HL-60/S4 (cell line): ENCODE results near the gene EPHA6.

Experiments
- in situ Hi-C: fragments of 300-500 bp; cut with MboI; formaldehyde crosslinking; loops from 2 replicates; pipeline ENCODE4 v1.14.3; 2022; ENCODE audit warnings: low sequenced_read_pairs

Gene EPHA6

GRCh38 chr3:96813820-96814650, at the start of gene EPHA6:
Gene EPHA6 (plus strand): TSS chr3:96814594.
- in situ Hi-C loops = no loop called here

GRCh38 chr3:96776818-96777217, 37.6 kb upstream of the EPHA6 start:
- in situ Hi-C loops = no loop called here

GRCh38 chr3:96779810-96780209, 34.6 kb upstream of the EPHA6 start:
- in situ Hi-C loops = no loop called here

- in situ Hi-C loops = no loop called here
Observed at GRCh38 chr3:96796101-96796500, 18.3 kb upstream of the EPHA6 start.

DNA sequence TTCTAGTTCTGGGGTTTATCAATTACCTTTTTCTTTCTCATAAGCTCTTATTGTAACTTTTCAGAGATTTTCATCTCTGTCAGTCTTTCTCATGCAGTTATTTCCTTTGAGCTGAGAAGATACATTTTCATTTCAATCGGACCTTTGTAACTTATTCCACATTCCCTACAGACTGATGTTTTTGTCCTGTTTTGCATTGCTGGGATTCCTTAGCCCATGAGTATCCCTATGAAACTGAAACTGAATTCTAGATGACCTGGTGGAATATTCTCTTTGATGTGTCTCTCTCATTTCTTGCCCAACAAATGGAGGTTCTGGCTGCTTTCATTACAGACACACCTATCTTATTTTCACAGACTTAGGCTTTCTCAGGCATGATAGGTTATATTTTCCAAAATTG, 10.5 kb upstream of the EPHA6 start:
- in situ Hi-C loops = no loop called here

GRCh38 chr3:96806341-96806740, 8.1 kb upstream of the EPHA6 start:
- in situ Hi-C loops = no loop called here

GRCh38 chr3:96813134-96813819, 1.1 kb upstream of the EPHA6 start:
- in situ Hi-C loops = no loop called here

GRCh38 chr3:96814651-96815567, 515 bp downstream of the EPHA6 start:
- in situ Hi-C loops = no loop called here

GRCh38 chr3:96831175-96831574, 16.8 kb downstream of the EPHA6 start:
- in situ Hi-C loops = no loop called here

DNA sequence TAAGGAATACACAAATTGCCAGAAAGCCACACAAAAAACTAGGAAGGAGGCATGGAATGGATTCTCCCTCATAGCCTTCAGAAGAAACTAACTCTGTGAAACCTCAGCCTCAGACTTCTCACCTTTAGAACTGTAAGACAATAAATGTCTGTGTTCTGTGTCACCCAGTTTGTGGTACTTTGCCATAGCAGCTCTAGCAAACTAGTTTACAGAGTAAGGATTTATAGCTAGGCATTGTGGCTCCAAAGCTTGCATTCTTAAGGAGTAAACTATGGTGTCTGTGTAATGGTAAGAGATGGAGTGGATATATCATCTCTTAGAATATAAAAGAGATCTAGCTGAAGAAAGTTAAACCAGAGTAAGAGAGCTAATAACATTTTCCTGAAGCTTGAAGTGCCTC, 18.9 kb downstream of the EPHA6 start:
- in situ Hi-C loops = no loop called here

GRCh38 chr3:96836153-96836915, 21.9 kb downstream of the EPHA6 start:
- in situ Hi-C loops = no loop called here

DNA sequence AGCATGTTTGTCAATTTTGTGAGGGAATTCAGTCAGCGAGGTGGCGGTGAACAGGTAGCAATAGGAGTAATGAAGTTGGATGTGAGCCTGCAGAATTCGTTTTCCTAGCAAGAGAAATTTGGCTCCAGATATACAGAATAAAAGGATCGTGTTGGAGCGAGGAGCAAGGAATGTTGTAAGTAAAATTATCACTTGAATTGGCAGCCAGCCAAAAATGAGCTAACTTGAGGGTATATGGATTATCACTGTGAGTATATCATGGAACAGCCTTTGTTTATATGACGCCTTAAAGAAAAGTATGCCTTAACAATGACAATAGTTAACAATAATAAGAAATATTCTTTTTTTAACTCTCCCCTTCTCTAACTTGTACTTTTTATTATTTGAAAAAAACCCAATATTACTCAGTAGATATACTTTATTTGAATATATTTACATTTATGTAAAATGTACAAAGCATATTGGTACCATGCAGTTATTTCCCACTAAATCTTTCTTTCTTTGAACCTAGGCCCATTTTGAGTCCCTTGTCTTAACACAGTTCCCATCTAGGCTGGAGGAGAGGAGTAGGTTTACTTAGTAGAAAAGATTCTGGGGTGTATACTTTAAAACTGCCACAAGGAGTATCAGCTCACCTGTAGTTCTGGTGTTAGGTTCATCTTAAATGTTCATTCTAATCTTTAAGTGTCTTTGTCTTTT, 29.3 kb downstream of the EPHA6 start:
- in situ Hi-C loops = no loop called here

DNA sequence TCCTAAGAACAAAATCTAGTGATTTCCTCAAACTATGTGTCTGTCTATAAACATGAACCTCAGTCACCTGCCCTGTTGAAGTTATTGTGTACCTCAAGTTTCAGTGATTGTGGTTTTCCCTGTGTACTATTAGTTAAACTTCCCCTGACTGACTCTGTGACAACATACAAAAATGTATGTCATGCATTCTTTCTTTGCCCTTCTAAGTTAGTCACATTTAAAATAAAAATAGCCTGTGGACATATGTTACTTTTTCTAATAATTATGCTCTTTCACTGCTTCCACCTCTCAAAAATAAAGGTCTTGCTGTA, 29.8 kb downstream of the EPHA6 start:
- in situ Hi-C loops = no loop called here

GRCh38 chr3:96852849-96853248, 38.5 kb downstream of the EPHA6 start:
- in situ Hi-C loops = no loop called here

GRCh38 chr3:96860882-96861281, 46.5 kb downstream of the EPHA6 start:
- in situ Hi-C loops = no loop called here

DNA sequence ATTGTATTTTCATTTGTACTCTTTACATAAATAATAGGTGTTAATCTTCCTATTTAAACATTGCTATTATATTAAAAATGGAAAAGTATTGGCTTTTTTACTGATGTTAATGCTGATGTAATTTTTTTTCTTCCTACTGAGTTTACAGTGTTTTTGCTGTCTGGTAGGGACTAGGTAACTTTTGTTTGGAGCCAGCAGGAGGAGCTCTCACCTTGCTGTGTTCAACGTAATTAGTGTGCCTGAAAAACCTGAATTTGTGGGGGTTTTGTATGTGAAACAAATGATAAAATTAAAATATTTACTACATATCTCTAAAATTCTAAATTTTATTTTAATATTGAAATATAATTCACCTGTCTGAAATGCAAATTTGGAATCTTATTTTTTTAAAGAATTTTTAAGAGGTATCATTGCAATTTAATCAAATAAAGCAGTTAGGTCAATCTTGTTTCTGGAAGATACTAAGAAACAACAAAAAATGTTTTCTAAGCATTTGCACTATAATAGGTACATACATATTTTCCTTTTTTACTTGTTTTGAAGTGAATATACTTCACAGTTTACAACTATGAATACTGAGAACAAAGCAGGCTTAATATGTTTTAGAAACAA, 48.8 kb downstream of the EPHA6 start:
- in situ Hi-C loops = no loop called here

GRCh38 chr3:96865605-96866004, 51.2 kb downstream of the EPHA6 start:
- in situ Hi-C loops = no loop called here

DNA sequence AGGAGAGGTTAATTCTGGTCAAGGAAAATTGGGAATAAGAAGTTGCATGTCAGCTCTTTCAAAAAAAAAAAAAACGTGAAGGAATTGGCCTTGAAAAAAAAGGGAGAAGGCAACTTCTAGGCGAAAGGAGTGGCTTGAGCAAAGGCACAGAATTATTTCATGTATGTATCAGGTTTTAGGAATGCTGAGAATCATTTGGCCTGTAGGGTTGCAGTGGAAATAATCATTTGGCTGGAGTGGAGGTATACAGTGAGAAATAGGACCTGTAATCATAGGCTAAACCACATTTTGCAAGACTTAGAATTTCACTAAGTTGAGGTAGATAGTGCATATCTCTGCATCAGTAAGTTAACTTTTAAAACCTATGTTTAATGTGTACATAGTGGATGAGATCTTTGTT, 54.9 kb downstream of the EPHA6 start:
- in situ Hi-C loops = no loop called here

- in situ Hi-C loops = no loop called here
Observed at GRCh38 chr3:96877510-96877909, 63.1 kb downstream of the EPHA6 start.

- in situ Hi-C loops = no loop called here
Observed at GRCh38 chr3:96900031-96900430, 85.6 kb downstream of the EPHA6 start.
